SH-SY5Y (cell line): Measurements from ENCODE around the gene DHDH.

Source experiments
- GATA2 ChIP-seq: IDR thresholded peaks from 2 replicates; pipeline ENCODE4 v1.6.1; 2011; ENCODE audit warnings: mild to moderate bottlenecking, low read depth, low read length
- GATA3 ChIP-seq: IDR thresholded peaks from 2 replicates; pipeline ENCODE4 v1.6.1; 2011; ENCODE audit warnings: low read depth, mild to moderate bottlenecking, low read length, moderate library complexity

GRCh38 chr19:48883726-48884125, 49.8 kb upstream of the DHDH start:
- TF ChIP-seq GATA2: no peak
- no peak for TF ChIP-seq GATA3
